GM12878 (cell line): ENCODE data around the gene GLB1L. TPM values are rescaled to one million over a fixed set of nuclear protein-coding genes. Genes with fewer than 3 reads are reported as not detected.

Experiments
- ATF7 ChIP-seq: fragments of 450-650 bp; IDR thresholded peaks from 2 replicates; pipeline ENCODE4 v1.6.1; 2016; ENCODE audit warnings: low read depth, mild to moderate bottlenecking
- CREM ChIP-seq: IDR thresholded peaks from 2 replicates; pipeline ENCODE4 v1.6.1; 2014; ENCODE audit warnings: antibody characterized with exemption, low read depth
- CTCF ChIP-seq, 3 experiments: IDR thresholded peaks in 2 of 3; conservative IDR thresholded peaks in 1 of 3; 2 replicates each; pipeline ENCODE4 v1.5.1; 2011; ENCODE audit warnings: low read depth in 3 of 3, low read length in 3 of 3, mild to moderate bottlenecking in 3 of 3, control low read depth in 2 of 3, moderate library complexity in 2 of 3, inconsistent platforms in 1 of 3, mixed read lengths in 1 of 3; ENCODE audit not compliant: control insufficient read depth in 2 of 3, insufficient read depth in 1 of 3; ENCODE audit errors: extremely low read depth in 1 of 3
- EZH2 ChIP-seq: IDR thresholded peaks from 2 replicates; pipeline ENCODE4 v1.6.1; 2012; ENCODE audit warnings: low read depth, mild to moderate bottlenecking, control low read depth, inconsistent platforms, low read length, borderline replicate concordance; ENCODE audit not compliant: control insufficient read depth
- HDGF ChIP-seq: fragments of 450-650 bp; IDR thresholded peaks from 2 replicates; pipeline ENCODE4 v1.6.1; 2016; ENCODE audit warnings: antibody characterized with exemption
- HSF1 ChIP-seq: fragments of 150-350 bp; IDR thresholded peaks from 2 replicates; pipeline ENCODE4 v1.6.1; 2014; ENCODE audit warnings: mild to moderate bottlenecking, low read depth, low read length
- IRF3 ChIP-seq: fragments of 450-650 bp; IDR thresholded peaks from 2 replicates; pipeline ENCODE4 v1.6.1; 2014; ENCODE audit warnings: mild to moderate bottlenecking
- MLLT1 ChIP-seq: fragments of 450-650 bp; IDR thresholded peaks from 2 replicates; pipeline ENCODE4 v1.6.1; 2016; ENCODE audit warnings: mild to moderate bottlenecking
- MYC ChIP-seq: IDR thresholded peaks from 2 replicates; pipeline ENCODE4 v1.6.1; 2011; ENCODE audit warnings: mild to moderate bottlenecking, low read length, moderate library complexity, inconsistent platforms; ENCODE audit not compliant: insufficient read depth, insufficient replicate concordance, insufficient read length, severe bottlenecking
- NFXL1 ChIP-seq: fragments of 450-650 bp; IDR thresholded peaks from 2 replicates; pipeline ENCODE4 v1.6.1; 2017; ENCODE audit warnings: antibody characterized with exemption, mild to moderate bottlenecking, borderline replicate concordance
- NFYB ChIP-seq: IDR thresholded peaks from 2 replicates; pipeline ENCODE4 v1.6.1; 2011; ENCODE audit warnings: low read depth, mild to moderate bottlenecking, low read length, improper control_type of control experiment, moderate library complexity; ENCODE audit not compliant: insufficient read depth
- NR2C2 ChIP-seq: IDR thresholded peaks from 2 replicates; pipeline ENCODE4 v1.6.1; 2011; ENCODE audit warnings: borderline replicate concordance, low read depth; ENCODE audit not compliant: control insufficient read depth, insufficient read length
- NR2F1 ChIP-seq: fragments of 450-650 bp; conservative IDR thresholded peaks from 2 replicates; pipeline ENCODE4 v1.6.1; 2017; ENCODE audit warnings: mild to moderate bottlenecking
- PKNOX1 ChIP-seq: fragments of 450-650 bp; IDR thresholded peaks from 2 replicates; pipeline ENCODE4 v1.6.1; 2016; ENCODE audit warnings: mild to moderate bottlenecking
- POLR2A ChIP-seq: IDR thresholded peaks from 2 replicates; pipeline ENCODE4 v1.6.1; 2011; ENCODE audit warnings: low read depth, mild to moderate bottlenecking, low read length
- RUNX3 ChIP-seq: IDR thresholded peaks from 2 replicates; pipeline ENCODE4 v1.6.1; 2012; ENCODE audit warnings: low read length, inconsistent platforms
- SIN3A ChIP-seq: IDR thresholded peaks from 2 replicates; pipeline ENCODE4 v1.6.1; 2012; ENCODE audit warnings: low read depth, low read length, improper control_type of control experiment
- STAT1 ChIP-seq: fragments of 450-650 bp; conservative IDR thresholded peaks from 2 replicates; pipeline ENCODE4 v1.6.1; 2014; ENCODE audit warnings: antibody characterized with exemption, mild to moderate bottlenecking
- WRNIP1 ChIP-seq: IDR thresholded peaks from 2 replicates; pipeline ENCODE4 v1.6.1; 2011; ENCODE audit warnings: low read depth, low read length, improper control_type of control experiment, borderline replicate concordance
- ZNF274 ChIP-seq: IDR thresholded peaks from one replicate; pipeline ENCODE4 v1.8.0; 2011; ENCODE audit not compliant: insufficient read length, insufficient read depth
- polyA plus RNA-seq, 11 experiments: library from polyadenylated mRNA; depleted of rRNA in 4 of 11; unstranded in 6 of 11; stranded (reverse) in 5 of 11; fragments of >200 nt; fragmentation: Nextera tagmentation in 4 of 11; fragmentation: Illumina TruSeq in 1 of 11; extraction: Ambion mirVana in 4 of 11; extraction: Trizol in 1 of 11; gene quantifications; 1 replicate in 1 of 11; 2 replicates in 10 of 11; pipeline versions ENCODE4 v1.2.1 to v1.2.3, GENCODE V29; 2011 to 2016; ENCODE audit warnings: inconsistent platforms in 2 of 11, missing spikeins in 2 of 11, low read depth in 1 of 11
- total RNA-seq, 4 experiments: library from RNA; depleted of rRNA in 3 of 4; stranded (reverse); fragments of >200 nt in 3 of 4; fragmentation: Illumina TruSeq in 1 of 4; extraction: Trizol in 1 of 4; gene quantifications; 2 replicates each; pipeline versions ENCODE4 v1.2.1 to v1.2.3, GENCODE V29; 2013 to 2021

The GLB1L gene
- total and polyA plus RNA-seq, 10 of the 15 experiments (the other 5 are each of a cell fraction or from before 2014, with no cell fraction given): 0.29 to 4.6 (median 2.7) TPM

GRCh38 chr2:219206328-219207133 is 38.7 kb downstream of the GLB1L start, which contains the start of gene ZFAND2B (continued):
- TF ChIP-seq CTCF (IDR thresholded peaks at IDR 0.05 in 2 of 3, conservative IDR thresholded peaks at IDR 0.05 in 1 of 3; ENCODE audit: control insufficient read depth in 2 of 3, extremely low read depth in 1 of 3, insufficient read depth in 1 of 3, low read depth in 3 of 3, low read length in 3 of 3) (peak in 2 of 3 experiments; percentile 9 to 14; a peak in 1 of 6 replicates), ZNF274 (no peak), SIN3A (peak; percentile 40; the same call in 1 of the 2 replicates), HSF1 (no peak), STAT1 (no peak), EZH2 (no peak), MLLT1 (peak; percentile 71), PKNOX1 (0 out of 2 replicates have a peak, but pooled peaks have one; percentile 39), WRNIP1 (no peak), NFYB (no peak), IRF3 (no peak), MYC (no peak), POLR2A (peak; percentile 99), NR2F1 (peak; percentile 50; the same call in 1 of the 2 replicates), RUNX3 (0 out of 2 replicates have a peak, but pooled peaks have one; percentile 24), ATF7 (peak; percentile 73), NFXL1 (no peak), HDGF (0 out of 2 replicates have a peak, but pooled peaks have one; percentile 40), NR2C2 (no peak), CREM (peak; percentile 66; the same call in 1 of the 2 replicates)
